NCI-H1417 treated with DMSO at 0.1 percent for 48 hours (cell line): ENCODE data around the gene DENND6A.
"Not testable (repeated sequence)": the region's sequence is repeated elsewhere in the genome, so short reads cannot be mapped to it uniquely, and the experiment has no call there.

ENCODE experiments used
- DNase-seq: peaks from one replicate; lab custom pipeline; 2025; lab: John Stamatoyannopoulos, UW

DENND6A gene

GRCh38 chr3:57692396-57693147 lies at the start of gene DENND6A:
Gene DENND6A (minus strand): TSS chr3:57693077. CDS start chr3:57693018, 59 bp downstream.
- no peak for DNase-seq

- DNase-seq, result no peak
These were observed 47.1 kb upstream of the DENND6A start for GRCh38 chr3:57740027-57740426.

GRCh38 chr3:57738391-57738790 lies 45.5 kb upstream of the DENND6A start:
- DNase-seq, result no peak

- no peak for DNase-seq
These were observed 45.0 kb upstream of the DENND6A start for GRCh38 chr3:57737840-57738239.

- DNase-seq, result no peak
These were observed 42.5 kb upstream of the DENND6A start for GRCh38 chr3:57735405-57735804.

- DNase-seq, result no peak
These were observed 40.9 kb upstream of the DENND6A start for GRCh38 chr3:57733790-57734189.

- DNase-seq, result no peak
These were observed 38.4 kb upstream of the DENND6A start for GRCh38 chr3:57731311-57731710.

- DNase-seq, result no peak
These were observed 37.8 kb upstream of the DENND6A start for GRCh38 chr3:57730682-57731081.

GRCh38 chr3:57729334-57730045 lies 36.6 kb upstream of the DENND6A start:
- no peak for DNase-seq

- no peak for DNase-seq
These were observed 34.2 kb upstream of the DENND6A start for GRCh38 chr3:57727106-57727505.

- DNase-seq, result no peak
These were observed 33.5 kb upstream of the DENND6A start for GRCh38 chr3:57726397-57726796.

GRCh38 chr3:57718118-57718517 lies 25.2 kb upstream of the DENND6A start:
- DNase-seq, result no peak

- no peak for DNase-seq
These were observed 24.5 kb upstream of the DENND6A start for GRCh38 chr3:57717205-57717868.

- DNase-seq, result no peak
These were observed 22.8 kb upstream of the DENND6A start for GRCh38 chr3:57715686-57716085.

GRCh38 chr3:57709559-57709958 lies 16.7 kb upstream of the DENND6A start:
- no peak for DNase-seq

GRCh38 chr3:57709031-57709430 lies 16.2 kb upstream of the DENND6A start:
- DNase-seq, result no peak

- DNase-seq, result no peak
These were observed 13.6 kb upstream of the DENND6A start for GRCh38 chr3:57706462-57706861.

- DNase-seq, result not testable (repeated sequence)
These were observed 12.5 kb upstream of the DENND6A start for GRCh38 chr3:57705351-57705750.

- no peak for DNase-seq
These were observed 8.9 kb upstream of the DENND6A start for GRCh38 chr3:57701781-57702180.

- no peak for DNase-seq
These were observed 7.9 kb upstream of the DENND6A start for GRCh38 chr3:57700737-57701136.

GRCh38 chr3:57699591-57699990 lies 6.7 kb upstream of the DENND6A start:
- no peak for DNase-seq

- no peak for DNase-seq
These were observed 4.0 kb upstream of the DENND6A start for GRCh38 chr3:57696801-57697321.

GRCh38 chr3:57694146-57694545 lies 1.3 kb upstream of the DENND6A start:
- DNase-seq, result no peak
